Transverse colon (tissue), 3 donors: Measurements from ENCODE around the gene TTLL3.

Experiments used
- CTCF ChIP-seq, 5 experiments: fragments of 200-600 bp in 3 of 5; fragments of 450-650 bp in 2 of 5; sonication (generic) in 3 of 5; IDR thresholded peaks; 1 replicate in 2 of 5; 2 replicates in 3 of 5; pipeline ENCODE4 v1.5.1; 2016 to 2017; ENCODE audit warnings: antibody characterized with exemption in 5 of 5, inconsistent platforms in 3 of 5, mild to moderate bottlenecking in 2 of 5, moderate library complexity in 1 of 5
- EP300 ChIP-seq: sonication (generic); formaldehyde crosslinking; IDR thresholded peaks from one replicate; pipeline ENCODE4 v1.6.1; 2017; ENCODE audit warnings: antibody characterized with exemption, low read depth
- POLR2A ChIP-seq: fragments of 450-650 bp; IDR thresholded peaks from one replicate; pipeline ENCODE4 v1.6.1; 2016; ENCODE audit warnings: antibody characterized with exemption, mild to moderate bottlenecking, moderate library complexity

DNA sequence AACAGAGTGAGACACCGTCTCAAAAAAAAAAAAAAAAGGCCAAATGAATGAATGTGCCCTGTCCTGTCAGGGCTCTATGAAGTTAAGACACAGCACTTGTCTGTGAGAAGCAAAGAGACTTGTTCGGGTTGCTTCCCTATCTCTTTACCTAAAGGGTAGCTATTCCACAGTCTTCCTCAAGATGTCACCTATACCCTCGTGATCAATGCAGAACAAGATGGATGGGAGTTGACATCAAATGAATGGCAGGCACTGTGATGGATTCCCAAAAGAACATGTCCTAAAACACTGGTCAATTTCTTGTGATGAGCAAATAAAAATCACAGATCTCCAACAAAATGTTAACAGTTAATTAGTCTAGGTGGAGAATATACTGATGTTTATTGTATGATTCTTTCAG is 27.3 kb upstream of the TTLL3 start:
- TF ChIP-seq POLR2A (no peak), CTCF (IDR thresholded peaks at IDR 0.05) (no peak), EP300 (no peak)
